Loucy (cell line): ENCODE results near the gene GDAP1L1.

ENCODE experiments used
- H2AFZ ChIP-seq: fragments of 200-600 bp; sonication (generic); 2 replicates; pipeline ENCODE4 v1.6.0; 2016; ENCODE audit warnings: antibody characterized with exemption, mild to moderate bottlenecking, low read length, moderate library complexity
- H3F3A ChIP-seq: fragments of 200-600 bp; 2 replicates; pipeline ENCODE4 v1.6.0; 2016; ENCODE audit warnings: antibody characterized with exemption, low read depth, mild to moderate bottlenecking
- H3K27me3 ChIP-seq: fragments of 200-600 bp; sonication (generic); 2 replicates; pipeline ENCODE4 v1.6.1; 2014; ENCODE audit warnings: low read length, mild to moderate bottlenecking; ENCODE audit not compliant: insufficient read depth, poor library complexity, severe bottlenecking
- H3K36me3 ChIP-seq: fragments of 200-600 bp; sonication (generic); 2 replicates; pipeline ENCODE4 v1.6.1; 2016; ENCODE audit warnings: low read length; ENCODE audit not compliant: insufficient read depth
- H3K4me1 ChIP-seq: fragments of 200-600 bp; sonication (generic); 2 replicates; pipeline ENCODE4 v1.5.1; 2014; ENCODE audit warnings: low read length, mild to moderate bottlenecking; ENCODE audit not compliant: insufficient read depth, poor library complexity, severe bottlenecking
- H3K4me2 ChIP-seq: fragments of 200-600 bp; sonication (generic); 2 replicates; pipeline ENCODE4 v1.6.0; 2014; ENCODE audit warnings: antibody characterized with exemption, low read length, low read depth, mild to moderate bottlenecking; ENCODE audit not compliant: poor library complexity, severe bottlenecking
- H3K4me3 ChIP-seq: fragments of 200-600 bp; sonication (generic); 2 replicates; pipeline ENCODE4 v1.5.1; 2014; ENCODE audit warnings: low read length, mild to moderate bottlenecking, mixed read lengths; ENCODE audit not compliant: poor library complexity, severe bottlenecking
- H3K79me2 ChIP-seq: fragments of 200-600 bp; sonication (generic); 2 replicates; pipeline ENCODE4 v1.6.1; 2014; ENCODE audit warnings: low read length; ENCODE audit not compliant: insufficient read depth
- H3K9ac ChIP-seq: fragments of 200-600 bp; sonication (generic); 2 replicates; pipeline ENCODE4 v1.6.0; 2014; ENCODE audit warnings: mild to moderate bottlenecking, low read depth, low read length, moderate library complexity; ENCODE audit not compliant: poor library complexity, severe bottlenecking
- H3K9me2 ChIP-seq: fragments of 200-600 bp; sonication (generic); replicated peaks from 2 replicates; pipeline ENCODE4 v1.6.1; 2016; ENCODE audit warnings: low read depth, low read length, mixed read lengths
- H3K9me3 ChIP-seq: fragments of 200-600 bp; sonication (generic); 2 replicates; pipeline ENCODE4 v1.6.1; 2014; ENCODE audit warnings: mild to moderate bottlenecking, antibody characterized with exemption, low read length, low read depth; ENCODE audit not compliant: insufficient read depth
- H4K20me1 ChIP-seq: fragments of 200-600 bp; sonication (generic); 2 replicates; pipeline ENCODE4 v1.6.0; 2014; ENCODE audit warnings: antibody characterized with exemption, low read length, mild to moderate bottlenecking; ENCODE audit not compliant: insufficient read depth, poor library complexity, severe bottlenecking
- CTCF ChIP-seq: fragments of 200-600 bp; sonication (generic); conservative IDR thresholded peaks from 2 replicates; pipeline ENCODE4 v1.5.1; 2014; ENCODE audit warnings: mild to moderate bottlenecking, antibody characterized with exemption, low read length
- EZH2phosphoT487 ChIP-seq: fragments of 200-600 bp; IDR thresholded peaks from 2 replicates; pipeline ENCODE4 v1.6.1; 2018; ENCODE audit warnings: antibody characterized with exemption, mild to moderate bottlenecking, moderate library complexity, borderline replicate concordance

GDAP1L1 gene

GRCh38 chr20:44219791-44220190 is 27.3 kb upstream of the GDAP1L1 start:
- Histone ChIP-seq H3K9me3 (no peaks in the 10 kb centered on the region), H3K4me1 (peaks cover 24% of the 10 kb centered on the region), H2AFZ (no peak overlapping the region), H4K20me1 (no peaks in the 10 kb centered on the region), H3K36me3 (no peaks in the 10 kb centered on the region), H3K9ac (no peak overlapping the region), H3K27me3 (no peaks in the 10 kb centered on the region), H3K79me2 (no peaks in the 10 kb centered on the region), H3K4me3 (no peak overlapping the region), H3F3A (peaks cover 6% of the 10 kb centered on the region; the same call in 1 of the 2 replicates), H3K9me2 (no peaks in the 10 kb centered on the region), H3K4me2 (peak overlapping the region; percentile 91)
- TF ChIP-seq EZH2phosphoT487 = no peak
- no peak for TF ChIP-seq CTCF

- Histone ChIP-seq H3K4me2 (no peak overlapping the region), H3K27me3 (no peaks in the 10 kb centered on the region), H3K9me2 (no peaks in the 10 kb centered on the region), H3K4me3 (no peak overlapping the region), H4K20me1 (no peaks in the 10 kb centered on the region), H3K36me3 (no peaks in the 10 kb centered on the region), H3K9ac (no peak overlapping the region), H3F3A (peaks cover 6% of the 10 kb centered on the region; the same call in 1 of the 2 replicates), H3K9me3 (no peaks in the 10 kb centered on the region), H3K79me2 (no peaks in the 10 kb centered on the region), H3K4me1 (peaks cover 24% of the 10 kb centered on the region), H2AFZ (no peak overlapping the region)
- TF ChIP-seq EZH2phosphoT487 (no peak), CTCF (no peak)
These were observed 25.6 kb upstream of the GDAP1L1 start for GRCh38 chr20:44221368-44221954.

- Histone ChIP-seq H3F3A (peaks cover 6% of the 10 kb centered on the region; the same call in 1 of the 2 replicates), H4K20me1 (no peaks in the 10 kb centered on the region), H3K27me3 (no peaks in the 10 kb centered on the region), H3K4me2 (no peak overlapping the region), H3K79me2 (no peaks in the 10 kb centered on the region), H2AFZ (no peak overlapping the region), H3K9me3 (no peaks in the 10 kb centered on the region), H3K4me1 (peaks cover 20% of the 10 kb centered on the region), H3K9ac (no peak overlapping the region), H3K9me2 (no peaks in the 10 kb centered on the region), H3K4me3 (no peak overlapping the region), H3K36me3 (no peaks in the 10 kb centered on the region)
- TF ChIP-seq EZH2phosphoT487 = no peak
- TF ChIP-seq CTCF = no peak
These were observed 25.1 kb upstream of the GDAP1L1 start for GRCh38 chr20:44222027-44222426.
